ENCODE data around the gene CST6. TPM values are rescaled to one million over a fixed set of nuclear protein-coding genes. Genes with fewer than 3 reads are reported as not detected.
A peak's percentile ranks its signal among the peaks of the same experiment; 100 is the strongest.

The CST6 gene, protein sequence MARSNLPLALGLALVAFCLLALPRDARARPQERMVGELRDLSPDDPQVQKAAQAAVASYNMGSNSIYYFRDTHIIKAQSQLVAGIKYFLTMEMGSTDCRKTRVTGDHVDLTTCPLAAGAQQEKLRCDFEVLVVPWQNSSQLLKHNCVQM
- total RNA-seq (2012; rRNA removed) = 0.76 and 1.3 TPM in 2 replicates

DNA sequence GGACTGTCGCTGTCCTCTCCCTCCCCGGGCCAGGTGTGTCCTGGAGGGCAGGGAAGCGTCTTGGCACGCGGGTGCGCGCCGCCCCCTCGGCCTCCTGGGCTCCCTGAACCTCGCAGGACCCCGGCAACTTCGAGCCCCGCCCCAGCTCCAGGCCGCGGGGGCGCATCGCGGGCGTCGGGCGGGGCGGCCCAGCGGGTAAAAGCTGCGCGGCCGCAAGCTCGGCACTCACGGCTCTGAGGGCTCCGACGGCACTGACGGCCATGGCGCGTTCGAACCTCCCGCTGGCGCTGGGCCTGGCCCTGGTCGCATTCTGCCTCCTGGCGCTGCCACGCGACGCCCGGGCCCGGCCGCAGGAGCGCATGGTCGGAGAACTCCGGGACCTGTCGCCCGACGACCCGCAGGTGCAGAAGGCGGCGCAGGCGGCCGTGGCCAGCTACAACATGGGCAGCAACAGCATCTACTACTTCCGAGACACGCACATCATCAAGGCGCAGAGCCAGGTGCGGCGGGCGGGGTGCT lies at the start of gene CST6:
CST6 (plus strand) TSS at position 224 of the 519 bp plus-strand sequence; CDS start at position 261, 37 bp downstream.
- no peaks in the 10 kb centered on the region for H3K36me3 ChIP-seq (ENCODE audit: insufficient read depth, low read length)
- H3K4me3 ChIP-seq (ENCODE audit: low read length) = peak within 1 kb of the TSS; percentile 26
- no peak within 1 kb of the TSS for H3K9ac ChIP-seq (ENCODE audit: low read depth, low read length)
- H3K9me3 ChIP-seq (replicated peaks; ENCODE audit: low read length) = no peaks in the 10 kb centered on the region
- no peaks in the 10 kb centered on the region for H3K27me3 ChIP-seq (ENCODE audit: control insufficient read depth, insufficient read depth, low read length)
- peaks cover 56% of the 10 kb centered on the region for H3K4me1 ChIP-seq (ENCODE audit: control insufficient read depth, insufficient read depth, low read length)
- peak within 1 kb of the TSS; percentile 34 for H3K4me2 ChIP-seq (ENCODE audit: low read length)

DNA sequence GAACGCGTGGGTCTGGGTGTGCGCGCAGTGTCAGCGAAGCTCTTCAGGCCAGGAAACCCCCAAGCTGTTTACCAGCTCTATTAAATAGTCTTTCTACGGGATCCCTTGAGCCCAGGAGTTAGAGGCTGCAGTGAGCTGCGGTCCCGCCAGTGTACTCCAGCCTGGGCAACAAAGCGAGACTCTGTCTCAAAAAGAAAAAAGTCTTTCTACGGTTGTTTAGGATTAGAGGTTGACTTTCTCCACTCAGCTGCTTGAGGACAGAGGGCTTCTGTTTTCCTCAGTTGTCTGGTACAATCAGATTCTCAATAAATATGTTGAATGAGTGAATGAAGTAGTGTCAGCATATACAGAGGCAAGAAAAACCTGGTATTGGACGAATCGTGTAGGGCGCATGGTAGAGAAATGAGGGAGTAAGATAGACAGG lies 49.7 kb upstream of the CST6 start:
- Histone ChIP-seq H3K4me1 (ENCODE audit: control insufficient read depth, insufficient read depth, low read length) (peaks cover 14% of the 10 kb centered on the region), H3K4me2 (ENCODE audit: low read length) (peak overlapping the region; percentile 87), H3K9ac (ENCODE audit: low read depth, low read length) (peak overlapping the region; percentile 98), H3K9me3 (replicated peaks; ENCODE audit: low read length) (no peaks in the 10 kb centered on the region), H3K27me3 (ENCODE audit: control insufficient read depth, insufficient read depth, low read length) (no peaks in the 10 kb centered on the region), H3K36me3 (ENCODE audit: insufficient read depth, low read length) (peaks cover 30% of the 10 kb centered on the region), H3K4me3 (ENCODE audit: low read length) (peak overlapping the region; percentile 79)

DNA sequence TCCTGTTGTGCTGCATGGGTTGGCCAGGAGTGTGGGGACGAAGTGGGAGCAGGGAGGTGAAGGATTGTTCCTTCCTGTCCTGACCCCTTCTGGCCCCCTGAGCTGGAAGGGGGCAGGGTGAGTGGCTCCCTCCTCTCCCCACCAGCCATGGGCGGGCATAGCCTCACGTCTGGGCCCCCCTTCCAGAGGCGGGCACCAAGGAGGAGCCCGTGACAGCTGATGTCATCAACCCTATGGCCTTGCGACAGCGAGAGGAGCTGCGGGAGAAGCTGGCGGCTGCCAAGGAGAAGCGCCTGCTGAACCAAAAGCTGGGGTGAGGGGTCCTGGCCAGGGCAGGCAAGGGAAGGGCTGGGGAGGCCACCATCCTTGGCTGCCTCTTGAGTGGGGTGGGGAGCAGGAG lies 46.9 kb upstream of the CST6 start:
- Histone ChIP-seq H3K27me3 (ENCODE audit: control insufficient read depth, insufficient read depth, low read length) (no peaks in the 10 kb centered on the region), H3K4me3 (ENCODE audit: low read length) (no peak overlapping the region), H3K36me3 (ENCODE audit: insufficient read depth, low read length) (peaks cover 49% of the 10 kb centered on the region), H3K9me3 (replicated peaks; ENCODE audit: low read length) (no peaks in the 10 kb centered on the region), H3K4me1 (ENCODE audit: control insufficient read depth, insufficient read depth, low read length) (peaks cover 14% of the 10 kb centered on the region), H3K4me2 (ENCODE audit: low read length) (no peak overlapping the region), H3K9ac (ENCODE audit: low read depth, low read length) (no peak overlapping the region)

DNA sequence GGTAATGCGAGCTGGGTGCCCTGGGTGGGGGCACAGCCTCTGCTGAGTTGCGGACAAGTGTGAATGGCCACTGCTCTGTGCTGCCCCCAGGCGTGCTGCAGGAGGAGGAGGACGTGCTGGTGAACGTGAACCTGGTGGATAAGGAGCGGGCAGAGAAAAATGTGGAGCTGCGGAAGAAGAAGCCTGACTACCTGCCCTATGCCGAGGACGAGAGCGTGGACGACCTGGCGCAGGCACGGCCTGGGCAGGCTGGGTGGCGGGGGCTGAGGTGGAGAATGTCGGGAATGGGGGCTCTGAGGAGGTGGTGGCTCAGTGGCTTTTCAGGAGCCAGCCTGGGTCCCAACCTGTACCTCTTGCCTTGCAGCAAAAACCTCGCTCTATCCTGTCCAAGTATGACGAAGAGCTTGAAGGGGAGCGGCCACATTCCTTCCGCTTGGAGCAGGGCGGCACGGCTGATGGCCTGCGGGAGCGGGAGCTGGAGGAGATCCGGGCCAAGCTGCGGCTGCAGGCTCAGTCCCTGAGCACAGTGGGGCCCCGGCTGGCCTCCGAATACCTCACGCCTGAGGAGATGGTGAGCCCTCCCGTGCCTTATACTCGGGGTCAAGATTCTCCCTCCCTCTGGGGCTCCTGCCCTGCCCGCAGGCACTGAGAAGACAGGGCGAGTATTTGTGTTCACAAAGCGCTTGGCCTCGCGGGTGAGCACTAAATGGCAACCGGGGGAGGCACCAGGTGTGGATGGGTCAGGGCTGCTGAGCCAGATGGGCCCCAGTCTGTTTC lies 45.6 kb upstream of the CST6 start:
- H3K9me3 ChIP-seq (replicated peaks; ENCODE audit: low read length) = no peaks in the 10 kb centered on the region

DNA sequence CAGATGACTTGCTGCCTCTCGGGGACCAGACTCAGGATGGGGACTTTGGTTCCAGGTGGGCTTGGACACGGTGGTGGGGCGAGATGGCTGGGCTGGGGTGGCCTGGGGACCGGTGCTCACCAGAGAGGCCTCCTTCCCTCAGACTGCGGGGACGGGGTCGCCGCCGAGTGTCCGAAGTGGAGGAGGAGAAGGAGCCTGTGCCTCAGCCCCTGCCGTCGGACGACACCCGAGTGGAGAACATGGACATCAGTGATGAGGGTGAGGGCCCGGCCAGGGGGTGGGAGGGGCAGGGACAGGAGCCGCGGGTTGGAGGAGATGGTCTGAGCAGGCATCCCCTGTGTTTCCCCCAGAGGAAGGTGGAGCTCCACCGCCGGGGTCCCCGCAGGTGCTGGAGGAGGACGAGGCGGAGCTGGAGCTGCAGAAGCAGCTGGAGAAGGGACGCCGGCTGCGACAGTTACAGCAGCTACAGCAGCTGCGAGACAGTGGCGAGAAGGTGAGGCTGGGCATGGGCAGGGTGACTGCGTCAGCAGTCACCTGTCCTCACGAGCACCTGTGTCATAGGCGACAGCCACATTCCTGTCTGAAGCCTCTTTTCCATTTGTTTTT lies 44.4 kb upstream of the CST6 start:
- H3K4me1 ChIP-seq (ENCODE audit: control insufficient read depth, insufficient read depth, low read length) = peaks cover 12% of the 10 kb centered on the region
- H3K27me3 ChIP-seq (ENCODE audit: control insufficient read depth, insufficient read depth, low read length) = no peaks in the 10 kb centered on the region
- H3K9me3 ChIP-seq (replicated peaks; ENCODE audit: low read length) = no peaks in the 10 kb centered on the region
- no peak overlapping the region for H3K9ac ChIP-seq (ENCODE audit: low read depth, low read length)
- no peak overlapping the region for H3K4me2 ChIP-seq (ENCODE audit: low read length)
- H3K4me3 ChIP-seq (ENCODE audit: low read length) = no peak overlapping the region
- peaks cover 63% of the 10 kb centered on the region for H3K36me3 ChIP-seq (ENCODE audit: insufficient read depth, low read length)

More for the DNA sequence above, 45.6 kb upstream of the CST6 start:
- Histone ChIP-seq H3K27me3 (ENCODE audit: control insufficient read depth, insufficient read depth, low read length) (no peaks in the 10 kb centered on the region), H3K4me2 (ENCODE audit: low read length) (no peak overlapping the region), H3K9ac (ENCODE audit: low read depth, low read length) (no peak overlapping the region), H3K4me1 (ENCODE audit: control insufficient read depth, insufficient read depth, low read length) (peaks cover 14% of the 10 kb centered on the region), H3K4me3 (ENCODE audit: low read length) (no peak overlapping the region), H3K36me3 (ENCODE audit: insufficient read depth, low read length) (peaks cover 56% of the 10 kb centered on the region)

DNA sequence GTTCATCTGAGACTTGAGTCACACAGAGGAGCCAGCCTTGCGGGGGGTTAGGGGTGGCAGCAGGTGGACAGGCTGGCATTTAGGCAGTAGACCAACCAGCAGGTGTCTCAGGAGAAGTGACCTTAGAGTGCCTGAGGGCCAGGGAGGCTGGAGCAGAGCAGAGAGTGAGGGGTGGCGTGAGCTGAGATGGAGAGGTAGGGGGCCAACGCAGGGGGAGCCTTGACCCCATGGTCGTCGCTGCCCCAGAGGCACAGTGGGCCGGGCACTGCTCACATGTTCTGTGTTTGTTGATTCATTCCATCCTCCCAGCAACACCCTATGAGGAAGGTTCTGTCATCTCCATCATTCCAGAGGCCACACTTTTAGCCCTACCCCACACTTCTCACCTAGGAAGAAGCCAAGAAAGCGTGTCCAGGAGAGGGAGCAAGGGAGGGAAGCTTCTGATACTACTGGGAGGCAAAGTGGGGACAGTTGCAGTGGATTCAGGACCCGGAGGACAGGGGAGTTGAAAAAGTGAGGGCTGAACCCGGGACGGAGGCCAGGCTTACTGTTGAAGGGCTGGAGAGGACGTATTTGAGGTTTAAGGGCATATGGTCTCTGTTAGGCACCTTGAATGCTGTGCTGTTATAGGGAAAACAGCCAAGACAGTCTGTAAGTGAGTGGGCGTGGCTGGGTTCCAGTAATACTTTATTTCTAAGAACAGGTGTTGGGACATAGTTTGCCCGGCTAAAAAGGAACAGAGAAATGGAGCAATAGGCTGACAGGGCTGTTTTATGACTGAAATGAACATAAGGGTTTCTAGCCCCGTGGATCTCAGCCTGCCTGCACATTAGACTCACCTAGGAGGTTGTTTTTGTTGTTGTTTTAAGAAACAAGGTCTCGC lies 43.0 kb upstream of the CST6 start:
- peaks cover 71% of the 10 kb centered on the region for H3K36me3 ChIP-seq (ENCODE audit: insufficient read depth, low read length)
- H3K27me3 ChIP-seq (ENCODE audit: control insufficient read depth, insufficient read depth, low read length) = no peaks in the 10 kb centered on the region
- H3K4me1 ChIP-seq (ENCODE audit: control insufficient read depth, insufficient read depth, low read length) = peaks cover 7% of the 10 kb centered on the region
- no peak overlapping the region for H3K4me2 ChIP-seq (ENCODE audit: low read length)
- H3K9ac ChIP-seq (ENCODE audit: low read depth, low read length) = no peak overlapping the region
- H3K9me3 ChIP-seq (replicated peaks; ENCODE audit: low read length) = no peaks in the 10 kb centered on the region
- H3K4me3 ChIP-seq (ENCODE audit: low read length) = no peak overlapping the region

DNA sequence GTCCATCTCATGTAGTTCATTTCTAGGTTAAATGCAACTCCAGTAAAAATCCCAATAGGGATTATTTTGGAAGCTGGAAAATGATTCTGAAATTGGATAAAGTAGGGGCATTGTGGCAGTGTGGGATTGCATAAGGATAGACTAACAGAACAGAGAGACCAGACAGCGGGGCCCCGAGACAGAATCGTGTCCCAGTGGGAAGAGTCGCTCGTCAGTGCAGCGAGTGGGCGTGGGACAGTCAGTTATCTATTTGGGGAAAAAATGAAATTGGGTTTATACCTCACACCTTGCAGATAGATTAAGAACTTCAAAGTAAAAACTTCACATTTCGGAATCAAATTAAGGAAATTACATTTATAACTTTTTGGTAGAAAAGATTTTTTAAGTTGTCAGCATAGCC lies 39.7 kb upstream of the CST6 start:
- H3K36me3 ChIP-seq (ENCODE audit: insufficient read depth, low read length) = peaks cover 52% of the 10 kb centered on the region

DNA sequence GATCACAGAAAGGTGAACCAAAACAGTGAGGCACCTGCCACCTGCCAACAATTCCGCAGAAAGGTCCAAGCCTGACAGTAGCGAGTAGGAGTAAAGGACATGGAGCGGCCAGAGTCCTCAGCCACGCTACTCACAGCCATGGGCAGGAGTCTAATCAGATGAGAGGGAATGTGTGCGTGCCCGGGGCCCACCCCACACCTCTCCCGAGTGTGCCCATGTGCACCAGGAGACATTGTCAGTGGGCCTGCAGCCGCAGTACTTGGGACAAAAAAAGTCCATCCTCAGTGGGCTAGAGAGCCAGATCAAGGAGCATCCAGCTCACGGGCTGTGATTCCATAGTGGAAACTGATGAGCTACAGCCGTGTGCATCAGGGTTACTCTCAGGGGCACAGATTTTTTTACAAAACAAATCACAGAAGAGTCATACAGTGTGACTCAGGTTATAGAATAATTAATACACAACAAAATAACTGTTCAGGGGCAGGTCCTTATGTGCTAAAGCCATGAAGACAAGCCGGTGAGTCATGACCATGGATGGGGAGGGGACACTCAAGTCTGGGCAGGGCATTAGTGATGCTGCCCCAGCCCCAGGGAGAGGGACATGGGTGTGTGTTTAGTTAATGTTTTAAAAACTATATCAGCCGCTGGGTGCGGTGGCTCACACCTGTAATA lies 38.2 kb upstream of the CST6 start:
- no peak overlapping the region for H3K9ac ChIP-seq (ENCODE audit: low read depth, low read length)
- H3K4me2 ChIP-seq (ENCODE audit: low read length) = no peak overlapping the region
- H3K27me3 ChIP-seq (ENCODE audit: control insufficient read depth, insufficient read depth, low read length) = no peaks in the 10 kb centered on the region
- no peak overlapping the region for H3K4me3 ChIP-seq (ENCODE audit: low read length)
- H3K9me3 ChIP-seq (replicated peaks; ENCODE audit: low read length) = no peaks in the 10 kb centered on the region
- H3K36me3 ChIP-seq (ENCODE audit: insufficient read depth, low read length) = peaks cover 57% of the 10 kb centered on the region
- H3K4me1 ChIP-seq (ENCODE audit: control insufficient read depth, insufficient read depth, low read length) = peaks cover 6% of the 10 kb centered on the region

More for the DNA sequence above, 39.7 kb upstream of the CST6 start:
- H3K4me2 ChIP-seq (ENCODE audit: low read length) = no peak overlapping the region
- no peak overlapping the region for H3K4me3 ChIP-seq (ENCODE audit: low read length)
- peaks cover 6% of the 10 kb centered on the region for H3K4me1 ChIP-seq (ENCODE audit: control insufficient read depth, insufficient read depth, low read length)
- H3K9ac ChIP-seq (ENCODE audit: low read depth, low read length) = no peak overlapping the region
- H3K9me3 ChIP-seq (replicated peaks; ENCODE audit: low read length) = no peaks in the 10 kb centered on the region
- H3K27me3 ChIP-seq (ENCODE audit: control insufficient read depth, insufficient read depth, low read length) = no peaks in the 10 kb centered on the region

DNA sequence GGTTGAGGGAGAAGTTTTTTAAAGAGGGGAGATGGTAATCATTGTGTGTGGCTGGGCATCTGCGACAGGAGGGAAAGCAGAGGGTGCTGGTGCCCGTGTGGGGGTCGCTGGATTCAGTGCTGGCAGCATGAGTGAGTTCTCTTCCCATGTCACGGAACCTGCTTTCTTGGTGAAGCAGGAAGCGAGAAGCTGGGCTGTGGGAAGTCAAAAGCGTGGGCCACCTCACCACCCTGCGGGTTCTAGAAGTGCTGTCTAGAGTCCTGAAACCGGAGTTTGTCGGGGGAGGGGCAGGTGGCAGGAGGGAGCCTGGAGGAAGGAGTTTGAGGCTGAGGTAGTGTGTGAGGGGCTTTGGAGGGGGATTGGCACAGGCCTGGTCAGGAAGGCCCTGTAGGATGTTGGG lies 36.0 kb upstream of the CST6 start:
- Histone ChIP-seq H3K36me3 (ENCODE audit: insufficient read depth, low read length) (peaks cover 46% of the 10 kb centered on the region), H3K4me3 (ENCODE audit: low read length) (no peak overlapping the region), H3K9me3 (replicated peaks; ENCODE audit: low read length) (no peaks in the 10 kb centered on the region), H3K9ac (ENCODE audit: low read depth, low read length) (no peak overlapping the region), H3K27me3 (ENCODE audit: control insufficient read depth, insufficient read depth, low read length) (no peaks in the 10 kb centered on the region), H3K4me1 (ENCODE audit: control insufficient read depth, insufficient read depth, low read length) (peaks cover 6% of the 10 kb centered on the region), H3K4me2 (ENCODE audit: low read length) (no peak overlapping the region)

DNA sequence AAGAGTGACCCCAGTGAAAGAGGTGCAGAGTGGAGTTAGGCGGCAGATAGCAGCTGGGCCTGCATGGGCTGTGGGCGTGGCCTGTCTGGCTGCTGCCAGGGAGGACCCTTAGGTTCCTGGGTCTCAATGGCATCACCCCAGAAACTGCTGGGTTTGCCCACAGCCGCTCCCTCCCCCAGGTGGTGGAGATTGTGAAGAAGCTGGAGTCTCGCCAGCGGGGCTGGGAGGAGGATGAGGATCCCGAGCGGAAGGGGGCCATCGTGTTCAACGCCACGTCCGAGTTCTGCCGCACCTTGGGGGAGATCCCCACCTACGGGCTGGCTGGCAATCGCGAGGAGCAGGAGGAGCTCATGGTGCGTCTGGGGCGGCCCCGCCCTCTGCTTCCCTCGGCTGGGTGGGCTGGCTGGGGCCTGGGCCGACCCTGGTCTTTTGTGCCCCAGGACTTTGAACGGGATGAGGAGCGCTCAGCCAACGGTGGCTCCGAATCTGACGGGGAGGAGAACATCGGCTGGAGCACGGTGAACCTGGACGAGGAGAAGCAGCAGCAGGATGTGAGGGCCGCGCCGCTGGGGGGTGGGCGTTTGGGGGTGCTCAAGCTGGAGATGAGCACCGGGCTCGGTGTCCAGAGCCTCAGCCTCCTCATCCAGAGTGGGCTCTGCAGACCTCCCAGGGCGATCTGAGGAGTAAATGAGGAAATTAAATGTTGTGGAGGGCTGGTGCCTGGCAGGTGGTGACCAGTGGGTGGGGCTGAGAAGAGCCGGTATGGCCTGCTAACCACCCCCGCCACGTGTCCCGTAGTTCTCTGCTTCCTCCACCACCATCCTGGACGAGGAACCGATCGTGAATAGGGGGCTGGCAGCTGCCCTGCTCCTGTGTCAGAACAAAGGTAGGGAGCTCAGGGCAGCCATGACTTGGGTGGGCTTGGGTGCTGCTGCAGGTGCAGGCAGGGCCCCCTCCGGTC lies 35.3 kb upstream of the CST6 start:
- H3K4me3 ChIP-seq (ENCODE audit: low read length) = no peak overlapping the region
- H3K27me3 ChIP-seq (ENCODE audit: control insufficient read depth, insufficient read depth, low read length) = no peaks in the 10 kb centered on the region
- no peak overlapping the region for H3K9ac ChIP-seq (ENCODE audit: low read depth, low read length)
- no peaks in the 10 kb centered on the region for H3K9me3 ChIP-seq (replicated peaks; ENCODE audit: low read length)
- peaks cover 46% of the 10 kb centered on the region for H3K36me3 ChIP-seq (ENCODE audit: insufficient read depth, low read length)
- H3K4me1 ChIP-seq (ENCODE audit: control insufficient read depth, insufficient read depth, low read length) = peaks cover 6% of the 10 kb centered on the region
- H3K4me2 ChIP-seq (ENCODE audit: low read length) = no peak overlapping the region
